Pons (tissue), 1 donor: ENCODE data around the gene PRSS38.

Experiments
- DNase-seq: peaks from one replicate; pipeline ENCODE4 v3.0.0-alpha.2; 2016; ENCODE audit warnings: low spot score

The PRSS38 gene

DNA sequence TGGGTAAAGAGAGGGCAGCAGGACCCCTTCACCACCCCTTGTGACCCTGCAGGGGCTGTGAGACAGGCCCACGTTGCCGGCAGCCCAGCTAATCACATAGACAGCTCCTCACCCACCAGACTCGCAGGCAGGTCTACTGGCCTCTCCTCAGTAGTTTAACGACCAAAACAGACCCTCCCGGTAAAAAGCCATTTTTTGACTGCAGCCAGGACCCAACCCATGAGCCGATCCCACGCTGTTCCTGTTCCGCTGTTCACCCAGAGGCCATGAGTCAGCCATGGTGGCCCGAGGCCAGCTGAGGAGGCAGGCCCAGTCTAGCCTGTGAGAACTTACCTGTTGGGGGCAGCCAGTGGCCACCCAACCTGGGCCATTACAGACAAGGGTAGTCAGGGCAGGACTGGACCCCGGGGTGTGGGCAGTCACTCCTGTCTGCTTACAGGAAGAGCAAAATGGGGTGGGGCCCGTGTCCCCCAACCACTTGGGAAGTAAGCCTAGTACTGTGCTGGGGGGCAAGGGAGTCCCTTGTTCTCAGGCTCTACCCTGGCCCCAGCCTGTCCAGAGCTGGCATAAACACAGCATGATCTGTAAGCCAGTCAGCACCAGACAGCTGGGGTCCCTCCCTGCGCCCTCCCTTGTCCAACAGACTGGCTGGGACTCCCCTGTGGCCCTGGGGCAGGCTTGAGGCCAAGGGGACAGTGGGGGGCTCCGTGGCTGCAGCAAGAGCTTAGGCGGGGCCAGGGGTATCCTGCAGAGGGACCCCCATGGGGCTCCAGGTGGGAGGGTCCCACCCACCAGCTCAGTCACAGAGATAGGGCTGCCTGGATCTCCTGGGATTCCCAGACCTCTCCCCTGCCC, 70.4 kb downstream of the PRSS38 start:
- DNase-seq, result no peak

DNA sequence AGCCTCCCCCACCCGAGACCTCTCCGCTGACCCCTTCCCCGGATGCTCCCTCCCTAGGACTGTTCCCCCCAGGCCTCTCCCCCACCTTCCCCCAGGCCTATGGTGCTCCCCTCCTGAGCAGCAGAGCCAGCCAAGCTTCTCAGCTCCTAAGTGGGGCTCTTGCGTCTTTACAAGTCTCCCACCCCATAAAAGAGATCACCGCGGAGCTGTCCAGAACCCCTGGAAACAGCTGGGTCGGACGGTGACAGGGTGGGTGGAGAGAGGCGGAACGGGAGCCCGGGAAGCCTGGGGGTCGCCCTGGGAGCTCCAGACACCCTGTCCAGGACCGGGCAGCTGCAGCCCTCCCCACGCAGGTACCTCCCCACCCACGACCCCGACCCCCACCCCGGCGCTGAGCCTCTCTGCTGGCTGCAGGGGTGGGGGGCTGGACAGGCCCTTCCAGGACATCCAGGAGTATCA, 71.1 kb downstream of the PRSS38 start:
- no peak for DNase-seq

DNA sequence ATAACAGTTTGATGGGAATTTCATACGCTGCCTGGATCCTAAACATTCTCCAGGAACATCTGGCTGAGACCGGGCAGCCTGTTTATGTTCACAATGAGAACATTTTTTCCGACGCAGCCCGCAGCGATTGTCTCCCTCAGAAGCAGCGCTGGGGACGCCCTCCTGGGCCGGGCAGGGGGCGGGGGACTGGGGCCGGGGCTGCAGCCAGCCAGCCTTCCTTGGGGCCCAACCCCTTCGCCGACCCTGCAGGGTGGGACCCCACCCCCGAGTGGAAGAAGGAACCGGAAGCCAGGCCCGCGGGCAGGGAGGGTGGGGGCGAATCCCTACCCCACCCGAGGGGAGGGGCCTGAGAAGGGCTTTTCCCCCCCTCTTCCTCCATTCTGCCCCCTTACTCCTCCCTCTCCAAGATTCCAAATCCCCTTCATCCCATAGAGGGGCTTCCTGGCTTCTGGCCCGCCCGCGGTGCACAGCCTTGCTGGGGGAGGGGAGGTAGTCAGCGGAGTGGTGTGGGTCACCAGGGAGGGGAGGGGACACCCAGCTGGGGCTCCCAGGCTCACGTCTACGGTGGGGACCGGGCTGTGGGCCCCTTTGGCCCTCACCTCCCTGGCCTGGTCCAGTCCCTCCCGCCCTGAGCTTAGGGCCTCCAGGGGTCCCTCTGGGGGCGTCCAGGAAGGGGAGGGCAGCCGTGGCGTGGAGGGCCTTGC, 71.7 kb downstream of the PRSS38 start:
- DNase-seq, result no peak

DNA sequence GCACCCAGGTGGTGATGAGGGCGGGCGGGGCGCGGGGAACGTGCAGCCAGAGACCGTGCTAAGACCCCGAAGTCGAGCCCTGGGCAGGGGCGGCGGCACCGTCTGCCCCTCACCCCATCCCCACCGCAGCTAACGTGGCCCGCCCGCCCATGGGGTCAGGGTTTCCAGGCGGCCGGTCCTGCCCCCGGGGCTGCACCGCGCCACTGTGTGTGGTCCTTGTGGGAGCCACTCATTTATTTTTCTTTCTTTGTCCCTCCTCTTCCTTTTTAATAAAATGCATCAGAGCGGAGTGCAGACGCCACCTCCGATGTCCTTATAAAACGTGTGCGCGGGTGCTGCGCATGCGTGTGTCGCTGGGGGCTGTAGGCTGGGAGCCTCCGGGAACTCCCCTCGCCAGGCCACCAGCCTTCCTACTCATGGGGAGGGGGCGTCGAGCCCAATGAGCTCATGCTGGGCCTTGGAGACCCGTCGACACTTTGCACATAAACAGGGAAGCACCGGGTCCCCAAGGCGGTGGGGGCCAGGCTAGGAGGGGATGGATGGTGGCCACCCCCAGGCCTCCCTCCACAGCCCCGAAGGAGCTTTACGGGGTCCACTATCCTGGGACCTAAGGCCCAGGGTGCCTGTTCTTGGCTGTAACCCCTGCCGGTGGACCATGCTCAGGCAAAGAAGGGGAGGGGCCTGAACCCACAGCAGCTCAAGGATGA, 72.4 kb downstream of the PRSS38 start:
- no peak for DNase-seq

DNA sequence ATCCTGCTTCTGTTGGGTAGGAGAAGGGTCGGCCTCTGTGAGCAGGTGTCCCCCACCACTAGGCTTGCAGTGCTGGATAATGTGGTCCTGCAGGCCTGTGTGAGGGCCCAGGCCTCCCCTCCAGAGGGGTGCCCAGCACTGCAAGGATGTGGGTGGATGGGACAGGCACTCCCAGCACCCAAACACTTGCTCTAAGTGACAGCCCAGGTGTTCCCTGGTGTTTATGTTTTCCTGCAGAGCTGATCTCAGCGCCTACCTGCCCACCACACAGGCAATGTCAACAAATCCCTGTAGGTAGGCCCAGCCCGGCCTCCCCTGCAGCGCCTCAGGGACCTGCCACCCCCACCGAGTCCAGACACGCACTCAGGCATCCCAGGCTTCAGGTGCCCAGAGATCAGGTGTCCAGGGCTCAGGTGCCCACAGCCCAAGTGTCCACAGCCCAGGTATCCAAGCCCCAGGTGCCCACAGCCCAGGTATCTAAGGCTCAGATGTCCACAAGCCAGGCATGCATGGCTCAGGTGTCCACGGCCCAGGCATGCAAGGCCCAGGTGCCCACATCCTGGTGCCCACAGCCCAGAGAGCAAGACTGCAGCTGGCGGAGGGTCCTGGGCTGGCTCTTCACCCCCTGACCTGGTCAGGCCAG, 73.0 kb downstream of the PRSS38 start:
- DNase-seq, result no peak

DNA sequence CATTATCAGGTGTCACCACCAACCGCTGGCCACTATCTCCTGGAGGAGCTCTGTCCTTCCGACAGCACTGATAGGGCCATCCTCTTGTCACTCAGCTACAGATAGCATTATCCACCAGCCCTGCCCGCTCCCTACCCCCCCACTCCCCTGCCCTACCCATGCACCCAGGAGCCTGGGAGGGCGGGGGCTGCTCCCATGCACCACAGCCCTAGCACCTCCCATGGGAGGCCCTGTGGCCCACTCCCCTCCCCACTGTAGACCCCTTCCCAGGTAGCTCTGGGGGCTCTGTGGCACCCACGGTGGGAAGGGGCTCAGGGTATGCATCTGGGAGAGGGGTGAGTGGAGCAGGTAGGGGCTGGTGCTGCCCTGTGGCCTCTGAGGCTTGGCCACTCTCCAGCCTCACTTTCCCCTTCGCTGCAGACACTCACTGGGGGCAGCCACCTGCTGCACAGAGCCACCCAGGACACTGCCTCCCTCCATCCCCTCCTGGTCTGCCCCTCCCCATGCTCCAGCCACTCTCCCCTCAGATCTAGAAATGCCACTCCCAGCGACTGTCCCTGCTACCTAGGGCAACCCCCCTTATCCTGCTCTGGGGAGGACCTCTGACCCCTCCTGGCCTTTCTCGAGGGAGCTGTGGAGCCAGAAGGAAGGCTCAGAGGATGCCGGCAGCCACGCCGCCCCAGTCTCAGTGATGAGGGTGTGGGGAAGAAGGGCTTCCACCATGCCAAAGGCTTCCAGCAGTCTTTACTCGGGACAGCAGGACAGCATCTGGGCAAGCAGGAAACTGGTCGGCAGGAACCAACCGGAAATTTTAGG, 73.8 kb downstream of the PRSS38 start:
- DNase-seq, result no peak

DNA sequence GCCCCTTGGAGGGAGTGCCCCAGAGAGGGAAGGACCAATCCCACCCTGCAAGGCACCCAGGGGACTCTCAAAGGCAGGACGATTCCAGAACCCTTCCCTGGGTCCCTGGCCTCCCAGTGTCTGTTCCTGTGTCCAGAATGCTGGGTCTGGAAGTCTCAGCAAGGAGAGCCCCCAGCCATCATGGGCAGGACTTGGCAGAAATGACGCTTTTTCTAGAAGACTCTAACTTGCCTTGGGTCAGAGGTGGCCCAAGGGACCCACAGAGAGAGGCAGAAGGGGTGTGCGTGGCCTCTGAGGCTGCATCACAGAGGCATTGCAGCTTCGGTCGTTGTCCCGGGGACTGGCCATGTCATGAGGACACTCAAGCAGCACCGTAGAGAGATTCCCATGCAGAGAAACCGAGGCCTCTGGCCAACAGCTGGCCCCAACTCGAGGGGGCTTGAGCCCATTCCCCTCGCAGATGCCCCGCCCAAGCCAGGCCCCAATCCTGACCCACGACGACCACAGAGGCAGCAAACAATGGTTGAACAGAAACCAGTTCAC, 74.5 kb downstream of the PRSS38 start:
- no peak for DNase-seq

DNA sequence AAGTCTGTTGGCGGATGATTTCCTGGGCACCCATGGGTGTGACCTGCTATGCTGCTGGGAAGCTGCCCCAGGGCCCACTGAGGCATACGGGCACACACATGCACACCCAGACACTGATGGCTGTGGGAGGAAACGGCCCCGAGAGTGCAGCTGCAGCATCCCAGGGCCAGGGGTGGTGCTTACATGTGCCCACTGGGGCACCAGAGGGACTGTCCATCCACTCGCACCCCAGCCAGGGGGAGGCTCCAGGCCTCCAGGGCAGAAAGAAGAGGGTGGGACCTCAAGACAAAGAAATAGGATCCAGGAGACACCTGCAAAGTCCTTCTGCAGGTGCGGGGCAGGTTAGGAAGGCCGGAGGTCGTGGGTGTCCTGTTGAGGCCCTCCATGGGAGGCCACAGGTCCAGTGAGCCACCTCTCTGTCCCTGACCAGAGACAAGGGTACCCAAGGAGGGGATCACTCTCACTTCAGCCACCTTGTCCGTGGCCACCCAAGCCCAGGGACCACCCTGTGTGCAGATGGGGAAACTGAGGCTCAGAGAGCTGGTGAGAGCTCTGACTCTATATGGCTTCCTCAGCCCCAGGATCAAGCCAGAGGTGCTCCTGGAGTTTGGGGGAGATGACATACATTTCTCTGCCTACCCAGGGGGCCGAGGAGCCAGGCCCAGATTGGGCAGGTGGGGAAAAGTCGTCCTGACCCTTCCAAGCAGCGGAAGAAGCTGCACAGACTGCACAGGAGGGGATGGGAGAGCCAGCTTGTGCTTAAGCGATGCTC, 75.2 kb downstream of the PRSS38 start:
- DNase-seq, result no peak

DNA sequence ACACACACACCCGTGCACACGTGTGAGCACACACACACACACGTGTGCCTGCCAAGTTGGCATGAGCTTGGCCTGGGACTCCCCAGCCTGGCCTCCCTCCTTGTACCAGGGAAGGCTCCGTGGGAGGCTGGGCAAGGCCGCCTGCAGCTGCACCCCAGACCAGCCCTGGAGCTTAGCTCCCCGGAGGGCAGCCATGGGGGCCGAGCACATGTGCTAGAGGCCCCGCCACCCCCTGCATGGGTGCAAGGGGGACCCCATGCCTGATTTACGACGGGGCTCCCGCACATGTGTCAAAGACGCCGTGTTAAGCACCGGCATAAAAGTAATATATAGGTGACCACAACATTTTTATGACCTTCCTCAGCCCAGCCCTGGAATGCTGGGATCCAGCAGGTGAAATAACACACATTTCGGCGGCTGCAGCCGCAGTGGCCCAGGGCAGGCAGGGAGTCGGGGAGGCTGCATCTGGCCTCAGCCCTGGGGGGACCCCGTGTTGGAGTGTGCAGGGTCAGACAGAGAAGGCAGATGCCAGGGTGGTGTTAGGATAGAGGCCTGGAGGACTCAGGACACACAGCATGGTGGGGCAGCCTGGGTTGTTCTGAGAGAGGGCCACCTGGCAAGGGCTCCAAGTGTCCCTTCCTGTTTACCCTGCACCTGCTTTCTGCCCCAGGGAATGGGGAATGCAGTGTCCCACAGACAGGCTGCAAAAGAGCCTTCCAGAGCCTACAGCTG, 75.9 kb downstream of the PRSS38 start:
- no peak for DNase-seq

DNA sequence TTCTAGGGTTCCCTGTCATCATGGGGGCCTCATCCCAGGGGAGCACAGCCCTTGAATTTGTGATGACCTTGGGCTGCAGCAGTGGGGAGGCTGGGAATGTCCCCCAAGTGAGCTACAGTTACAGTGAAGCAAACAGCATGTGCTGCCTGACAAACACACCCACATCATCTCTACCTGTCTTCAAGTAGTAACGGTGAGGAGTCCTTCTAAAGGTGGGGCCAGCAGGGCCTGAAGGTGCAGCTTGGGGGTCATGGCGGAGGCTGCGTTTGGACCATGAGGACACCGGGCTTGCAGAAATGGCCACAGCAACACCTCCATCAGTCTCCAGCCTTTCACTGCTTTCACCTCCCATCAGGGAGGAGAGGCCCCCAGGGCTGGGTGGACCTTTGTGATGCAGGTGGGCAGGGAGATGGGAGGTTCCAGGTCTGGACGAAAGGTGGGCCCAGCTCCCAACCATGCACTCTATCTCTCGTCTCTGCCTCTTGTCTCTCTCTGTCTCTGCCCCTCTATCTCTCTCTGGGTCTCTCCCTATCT, 76.5 kb downstream of the PRSS38 start:
- no peak for DNase-seq

DNA sequence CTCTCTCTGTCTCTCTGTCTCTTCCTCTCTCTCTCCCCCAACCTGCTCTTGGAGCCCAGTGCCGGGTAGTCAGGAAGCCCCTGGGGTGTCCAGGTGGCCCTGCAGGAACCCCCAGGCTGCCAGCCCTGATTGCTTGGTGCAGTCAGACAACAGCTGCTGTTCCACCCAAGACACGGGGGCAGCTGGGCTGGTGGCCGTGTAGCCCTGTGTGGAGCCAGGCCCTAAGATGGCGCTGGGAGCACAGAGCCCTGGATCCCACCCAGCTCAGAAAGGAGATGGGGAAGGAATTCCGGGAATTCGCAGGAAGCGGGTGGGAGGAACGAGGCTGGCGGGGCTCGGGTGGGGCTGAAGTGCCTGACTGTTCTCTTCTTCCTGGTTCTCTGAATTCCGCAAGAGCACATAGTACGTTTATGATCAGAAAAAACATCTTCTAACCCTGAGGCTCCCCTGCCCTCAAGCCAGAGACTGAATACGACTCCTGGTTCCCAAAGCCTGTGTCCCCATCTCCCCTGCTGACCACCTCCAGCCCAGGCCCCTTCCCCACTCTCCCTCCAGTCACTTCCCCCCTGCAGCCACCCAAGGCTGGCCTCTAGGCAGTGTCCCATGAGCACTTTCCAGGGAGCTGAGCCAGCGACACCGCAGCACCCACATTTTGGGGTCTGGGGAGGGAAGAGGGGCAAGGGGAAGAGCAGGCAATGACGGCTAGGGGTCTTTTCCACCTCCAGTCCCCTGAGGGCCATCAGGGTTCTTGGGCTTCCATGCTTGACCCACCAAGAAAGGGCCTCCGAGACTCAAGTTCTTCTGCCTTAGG, 77.2 kb downstream of the PRSS38 start:
- no peak for DNase-seq

DNA sequence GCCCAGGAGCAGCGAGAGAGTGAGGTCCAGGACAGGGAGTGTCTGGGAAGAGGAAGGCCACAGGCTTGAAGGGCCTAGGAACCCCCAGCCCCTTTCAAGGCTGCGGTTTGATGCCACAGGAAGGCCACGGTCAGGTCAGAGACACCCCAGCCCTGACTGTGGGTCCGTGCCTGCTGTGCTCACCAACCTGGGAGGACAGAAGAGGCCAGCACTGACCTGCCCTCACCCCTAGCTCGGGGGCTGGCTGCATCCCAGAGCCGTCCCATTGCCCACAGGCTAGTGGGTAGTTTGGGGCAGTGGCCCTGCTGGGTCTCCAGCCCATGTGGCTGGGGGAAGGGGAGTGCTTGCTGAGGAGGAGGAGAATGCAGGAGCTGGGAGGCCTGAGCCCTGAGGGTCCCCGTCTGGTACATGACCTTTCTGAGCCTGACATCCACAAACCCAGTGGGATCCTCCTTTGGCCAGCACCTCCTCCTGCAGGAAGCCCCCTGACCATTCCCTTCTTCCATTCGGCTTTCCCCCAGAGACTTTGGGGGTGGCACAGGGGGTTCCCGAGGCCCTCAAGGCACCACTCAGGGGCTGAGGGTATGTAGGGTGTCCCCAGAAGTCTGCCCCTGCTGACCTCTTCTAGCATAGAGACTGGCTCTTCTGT, 77.9 kb downstream of the PRSS38 start:
- DNase-seq, result no peak

DNA sequence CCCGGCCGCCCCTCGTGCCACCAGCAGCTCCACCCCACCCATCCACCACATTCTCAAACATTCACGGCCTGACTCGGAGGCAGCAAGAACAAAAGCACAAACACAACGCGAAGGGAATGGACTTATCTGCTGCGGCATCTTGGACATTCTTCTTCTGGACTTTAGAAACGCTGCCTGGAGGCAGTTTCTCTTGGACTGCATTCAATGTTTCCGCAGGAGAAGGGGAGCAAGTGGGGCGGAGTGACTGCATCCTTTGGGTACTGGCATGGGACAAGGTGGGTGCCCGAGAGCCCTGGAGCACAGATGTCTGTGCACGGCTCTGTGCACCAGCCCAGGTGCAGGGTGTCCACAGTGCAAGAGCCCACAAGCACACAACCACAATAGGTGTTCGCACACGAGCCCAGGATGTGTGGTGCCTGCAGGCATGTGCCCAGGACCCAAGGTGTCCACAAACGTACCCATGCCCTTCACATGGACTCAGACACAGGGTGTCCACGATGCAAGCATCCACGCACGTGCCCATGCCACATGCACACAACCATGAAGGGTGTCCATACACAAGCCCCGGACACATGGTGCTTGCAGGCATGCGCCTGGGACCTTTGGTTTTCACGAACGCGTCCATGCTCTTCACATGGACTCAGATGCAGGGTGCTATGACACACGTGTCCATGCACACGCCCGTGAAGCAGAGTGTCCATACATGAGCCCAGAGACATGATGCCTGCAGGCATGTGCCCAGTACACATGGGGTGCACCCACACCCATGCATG, 78.7 kb downstream of the PRSS38 start:
- DNase-seq, result no peak

DNA sequence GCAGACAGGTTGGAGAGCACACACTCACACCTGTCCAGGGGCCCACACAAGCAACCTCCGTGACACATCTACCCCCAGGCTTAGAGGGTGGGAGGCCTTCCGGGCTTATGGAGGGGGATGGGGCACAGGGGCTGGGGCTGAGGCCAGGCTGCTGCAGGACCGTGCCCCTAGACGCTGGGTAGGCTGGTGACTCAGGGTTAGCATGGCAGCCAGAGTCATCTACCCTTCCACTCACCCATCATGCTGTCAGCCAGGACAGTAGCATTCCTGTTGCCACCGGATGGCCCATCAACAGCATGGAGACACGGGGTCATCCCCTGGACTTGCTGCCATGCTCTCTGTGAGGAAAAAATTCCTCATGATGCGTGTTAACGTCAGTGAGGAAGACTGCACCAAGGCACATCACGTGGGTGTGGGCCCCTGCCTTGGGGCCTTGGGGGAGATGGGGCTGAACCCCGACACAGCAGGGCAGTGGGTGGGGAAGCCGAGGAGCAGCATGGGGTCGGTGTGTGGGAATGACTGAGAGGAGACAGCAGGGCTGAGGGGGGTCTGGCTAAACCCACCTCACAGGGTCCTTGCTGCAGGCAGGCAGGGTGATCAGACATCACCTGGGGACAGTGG, 79.5 kb downstream of the PRSS38 start:
- DNase-seq, result no peak
